Sigmoid colon (tissue), 7 donors: Measurements from ENCODE around the gene RABEP2. TPM values are rescaled to one million over a fixed set of nuclear protein-coding genes. Genes with fewer than 3 reads are reported as not detected.
"Not testable (repeated sequence)": the region's sequence is repeated elsewhere in the genome, so short reads cannot be mapped to it uniquely, and the experiment has no call there.

Source experiments
- DNase-seq: peaks from one replicate; pipeline ENCODE4 v3.0.0-alpha.2; 2019
- H3K27ac ChIP-seq, 4 donors: fragments of 200-600 bp; sonication (generic); one replicate each; pipeline ENCODE4 v1.5.1; 2016 to 2019; ENCODE audit warnings: mild to moderate bottlenecking in 1 of 4
- H3K27me3 ChIP-seq, 3 donors: fragments of 200-600 bp; sonication (generic); one replicate each; pipeline ENCODE4 v1.5.1; 2019; ENCODE audit warnings: mild to moderate bottlenecking in 1 of 3
- H3K36me3 ChIP-seq, 4 donors: fragments of 200-600 bp; sonication (generic); one replicate each; pipeline ENCODE4 v1.5.1; 2016 to 2019
- H3K4me1 ChIP-seq, 4 donors: fragments of 200-600 bp; sonication (generic); one replicate each; pipeline ENCODE4 v1.5.1; 2017 to 2019
- H3K4me3 ChIP-seq, 4 donors: fragments of 200-600 bp; sonication (generic); one replicate each; pipeline ENCODE4 v1.5.1; 2017 to 2019; ENCODE audit warnings: mild to moderate bottlenecking in 2 of 4, moderate library complexity in 1 of 4
- H3K9me3 ChIP-seq, 4 donors: fragments of 200-600 bp in 3 of 4; sonication (generic) in 3 of 4; one replicate each; pipeline versions ENCODE4 v1.5.1 to v1.6.1; 2013 to 2019
- EP300 ChIP-seq, 4 donors: sonication (generic); formaldehyde crosslinking; IDR thresholded peaks; one replicate each; pipeline ENCODE4 v1.6.1; 2017; ENCODE audit warnings: antibody characterized with exemption in 4 of 4
- POLR2A ChIP-seq, 2 donors: fragments of 450-650 bp; IDR thresholded peaks; one replicate each; pipeline ENCODE4 v1.6.1; 2016; ENCODE audit warnings: antibody characterized with exemption in 2 of 2, mild to moderate bottlenecking in 2 of 2, moderate library complexity in 2 of 2
- POLR2AphosphoS5 ChIP-seq, 4 donors: sonication (generic); formaldehyde crosslinking; IDR thresholded peaks; one replicate each; pipeline ENCODE4 v1.6.1; 2017; ENCODE audit warnings: antibody characterized with exemption in 4 of 4
- WGBS, 2 donors: extraction: QIAGEN DNeasy Blood & Tissue Kit; methylation state at CpG; one replicate each; pipeline ENCODE4 v1.1.7; 2013; 5-methylcytosine and 5-hydroxymethylcytosine counted together
- intact Hi-C: fragments of 100-400 bp; cut with DNase I; formaldehyde crosslinking; loops from one replicate; pipeline ENCODE4 v1.15.1; 2023
- polyA plus RNA-seq, 3 donors: library from polyadenylated mRNA; stranded (reverse); fragments of 200-250 nt; gene quantifications; one replicate each; pipeline ENCODE4 v1.2.3, GENCODE V29; 2013
- total RNA-seq, 4 donors: library from RNA; depleted of rRNA; stranded (reverse); fragments of >200 nt; gene quantifications; one replicate each; pipeline ENCODE4 v1.1.0, GENCODE V29; 2016
- TF ChIP-seq, protein P1 (sequence below), 4 experiments: fragments of 450-650 bp in 3 of 4; fragments of 200-600 bp in 1 of 4; IDR thresholded peaks; one replicate each; pipeline ENCODE4 v1.5.1; 2016 to 2019; ENCODE audit warnings: antibody characterized with exemption in 4 of 4, mild to moderate bottlenecking in 3 of 4, moderate library complexity in 2 of 4
- donor health status: healthy with polysubstance abuse.
- donor health status: Bipolar disorder and iron deficiency.
- donor health status: healthy.

RABEP2 gene
- total and polyA plus RNA-seq, 7 donors: 9.9 to 48.7 (median 30.0) TPM

DNA sequence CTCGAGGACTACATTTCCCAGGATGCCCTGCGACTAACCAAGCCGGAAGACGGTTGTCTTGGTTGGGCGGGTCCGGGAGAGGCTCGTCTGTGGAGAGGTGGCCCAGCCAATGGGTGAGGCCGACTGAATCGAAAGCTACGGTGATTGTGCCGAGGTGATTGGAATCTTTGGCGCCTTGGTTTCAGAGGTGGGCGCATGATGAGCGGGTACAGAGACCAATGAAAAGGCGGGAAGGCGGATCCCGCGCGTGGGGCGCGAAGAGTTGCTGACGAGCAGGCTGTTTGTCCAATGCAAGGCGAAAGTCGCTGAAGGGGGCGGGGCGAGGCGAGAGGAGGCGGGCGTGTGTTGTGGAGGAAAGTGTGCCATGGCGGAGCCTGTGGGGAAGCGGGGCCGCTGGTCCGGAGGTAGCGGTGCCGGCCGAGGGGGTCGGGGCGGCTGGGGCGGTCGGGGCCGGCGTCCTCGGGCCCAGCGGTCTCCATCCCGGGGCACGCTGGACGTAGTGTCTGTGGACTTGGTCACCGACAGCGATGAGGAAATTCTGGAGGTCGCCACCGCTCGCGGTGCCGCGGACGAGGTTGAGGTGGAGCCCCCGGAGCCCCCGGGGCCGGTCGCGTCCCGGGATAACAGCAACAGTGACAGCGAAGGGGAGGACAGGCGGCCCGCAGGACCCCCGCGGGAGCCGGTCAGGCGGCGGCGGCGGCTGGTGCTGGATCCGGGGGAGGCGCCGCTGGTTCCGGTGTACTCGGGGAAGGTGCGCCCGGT is 25.8 kb upstream of the RABEP2 start, which contains the start of gene NFATC2IP:
Gene NFATC2IP, plus strand, starts transcription at position 290 of the 762 bp plus-strand sequence. Its CDS starts 75 bp downstream, at position 365.
- Histone ChIP-seq H3K4me1 (peaks cover 0 to 24% (median 19%) of the 10 kb centered on the region in 4 donors), H3K36me3 (peaks cover 0 to 37% (median 15%) of the 10 kb centered on the region in 4 donors), H3K27ac (peak within 1 kb of the TSS; percentile 81 to 92 (median 88)), H3K27me3 (no peaks in the 10 kb centered on the region), H3K4me3 (peak within 1 kb of the TSS; percentile 76 to 100 (median 94)), H3K9me3 (no peaks in the 10 kb centered on the region)
- TF ChIP-seq EP300 (IDR thresholded peaks at IDR 0.05) (no peak), POLR2A (IDR thresholded peaks at IDR 0.05) (no peak), POLR2AphosphoS5 (IDR thresholded peaks at IDR 0.05) (peak in 3 of 4 donors; percentile 15 to 61 (median 37))
- TF ChIP-seq, protein P1, sequence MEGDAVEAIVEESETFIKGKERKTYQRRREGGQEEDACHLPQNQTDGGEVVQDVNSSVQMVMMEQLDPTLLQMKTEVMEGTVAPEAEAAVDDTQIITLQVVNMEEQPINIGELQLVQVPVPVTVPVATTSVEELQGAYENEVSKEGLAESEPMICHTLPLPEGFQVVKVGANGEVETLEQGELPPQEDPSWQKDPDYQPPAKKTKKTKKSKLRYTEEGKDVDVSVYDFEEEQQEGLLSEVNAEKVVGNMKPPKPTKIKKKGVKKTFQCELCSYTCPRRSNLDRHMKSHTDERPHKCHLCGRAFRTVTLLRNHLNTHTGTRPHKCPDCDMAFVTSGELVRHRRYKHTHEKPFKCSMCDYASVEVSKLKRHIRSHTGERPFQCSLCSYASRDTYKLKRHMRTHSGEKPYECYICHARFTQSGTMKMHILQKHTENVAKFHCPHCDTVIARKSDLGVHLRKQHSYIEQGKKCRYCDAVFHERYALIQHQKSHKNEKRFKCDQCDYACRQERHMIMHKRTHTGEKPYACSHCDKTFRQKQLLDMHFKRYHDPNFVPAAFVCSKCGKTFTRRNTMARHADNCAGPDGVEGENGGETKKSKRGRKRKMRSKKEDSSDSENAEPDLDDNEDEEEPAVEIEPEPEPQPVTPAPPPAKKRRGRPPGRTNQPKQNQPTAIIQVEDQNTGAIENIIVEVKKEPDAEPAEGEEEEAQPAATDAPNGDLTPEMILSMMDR (IDR thresholded peaks at IDR 0.05): no peak
- DNase-seq: peak; percentile 100
- WGBS, 2 donors: 1% methylated on average over 79 of the region's 79 CpGs
- intact Hi-C loops: no loop called here

DNA sequence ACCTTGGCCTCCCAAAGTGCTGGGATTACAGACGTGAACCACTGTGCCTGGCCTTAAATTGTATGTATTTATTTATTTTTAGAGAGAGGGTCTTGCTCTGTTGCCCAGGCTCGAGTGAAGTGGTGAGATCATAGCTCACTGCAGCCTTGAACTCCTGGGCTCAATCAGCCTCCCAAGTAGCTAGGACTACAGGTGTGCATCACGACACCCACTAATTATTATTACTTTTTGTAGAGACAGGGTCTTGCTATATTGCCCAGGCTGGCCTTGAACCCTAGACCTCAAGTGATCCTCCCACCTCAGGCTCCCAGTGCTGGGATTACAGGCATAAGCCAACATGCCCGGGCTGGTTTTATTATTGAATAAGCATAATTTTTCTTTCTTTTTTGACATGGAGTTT is 21.6 kb upstream of the RABEP2 start:
- Histone ChIP-seq H3K27me3 (no peaks in the 10 kb centered on the region), H3K27ac (no peak overlapping the region), H3K36me3 (no peaks in the 10 kb centered on the region), H3K4me1 (peaks cover 0 to 19% (median 17%) of the 10 kb centered on the region in 4 donors), H3K4me3 (no peak overlapping the region), H3K9me3 (no peaks in the 10 kb centered on the region)
- DNase-seq: no peak
- intact Hi-C loops: loop anchor here (5.0 kb wide), 1 partner anchor 84 kb away; the partner anchor contains the start of gene SH2B1
- WGBS, 2 donors: 61 to 79% methylated on average over 4 of the region's 4 CpGs
- TF ChIP-seq POLR2A (IDR thresholded peaks at IDR 0.05) (no peak), POLR2AphosphoS5 (IDR thresholded peaks at IDR 0.05) (no peak), EP300 (IDR thresholded peaks at IDR 0.05) (no peak)
- TF ChIP-seq, protein P1 (IDR thresholded peaks at IDR 0.05): no peak

DNA sequence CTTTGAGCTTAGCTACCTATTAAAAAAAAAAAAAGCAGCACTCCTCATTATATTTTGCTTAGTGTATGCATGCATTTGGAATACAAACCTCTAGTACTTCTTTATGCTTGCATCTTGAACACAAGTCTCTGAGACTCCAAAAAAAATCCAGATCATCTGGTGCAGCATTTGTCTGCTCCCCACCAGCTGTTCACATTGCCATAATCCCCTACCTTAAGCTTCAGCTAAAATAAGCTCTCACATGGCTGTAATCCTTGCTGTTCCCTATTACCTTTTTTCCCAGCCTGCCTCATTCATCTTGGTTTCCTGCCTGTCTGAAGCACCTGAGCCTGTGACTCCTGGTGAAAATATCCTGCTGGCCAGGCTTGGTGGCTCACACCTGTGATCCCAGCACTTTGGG is 18.2 kb upstream of the RABEP2 start:
- DNase-seq: no peak
- H3K4me3 ChIP-seq: no peak overlapping the region
- H3K27me3 ChIP-seq: no peaks in the 10 kb centered on the region
- H3K4me1 ChIP-seq: peaks cover 0 to 10% (median 7%) of the 10 kb centered on the region in 4 donors
- H3K27ac ChIP-seq: no peak overlapping the region
- intact Hi-C loops: no loop called here
- H3K36me3 ChIP-seq: no peaks in the 10 kb centered on the region
- TF ChIP-seq POLR2A (IDR thresholded peaks at IDR 0.05) (no peak), EP300 (IDR thresholded peaks at IDR 0.05) (no peak), POLR2AphosphoS5 (IDR thresholded peaks at IDR 0.05) (no peak)
- TF ChIP-seq, protein P1 (IDR thresholded peaks at IDR 0.05): no peak
- H3K9me3 ChIP-seq: no peaks in the 10 kb centered on the region

DNA sequence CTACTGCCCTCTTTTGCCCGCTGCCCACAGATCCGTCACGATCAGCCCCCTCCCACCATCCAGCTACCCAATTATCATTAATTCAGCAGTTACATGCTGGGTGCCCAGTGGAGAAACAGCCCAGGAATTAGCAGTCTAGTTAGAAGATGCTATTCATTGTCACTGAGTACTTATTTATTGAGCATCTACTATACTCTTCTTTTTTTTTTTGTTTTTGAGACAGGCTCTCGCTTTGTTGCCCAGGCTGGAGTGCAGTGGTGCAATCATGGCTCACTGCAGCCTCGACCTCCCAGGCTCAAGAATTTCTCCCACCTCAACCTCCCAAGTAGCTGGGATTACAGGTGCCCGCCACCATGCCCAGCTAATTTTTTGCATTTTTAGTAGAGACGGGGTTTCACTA is 14.8 kb upstream of the RABEP2 start:
- intact Hi-C loops, H3K27me3 ChIP-seq, DNase-seq, H3K36me3 ChIP-seq, H3K27ac ChIP-seq, H3K4me3 ChIP-seq, H3K9me3 ChIP-seq: not testable (repeated sequence)
- peaks cover 0 to 11% (median 3%) of the 10 kb centered on the region in 4 donors for H3K4me1 ChIP-seq
- WGBS, 2 donors: 91 to 92% methylated on average over 7 of the region's 7 CpGs

DNA sequence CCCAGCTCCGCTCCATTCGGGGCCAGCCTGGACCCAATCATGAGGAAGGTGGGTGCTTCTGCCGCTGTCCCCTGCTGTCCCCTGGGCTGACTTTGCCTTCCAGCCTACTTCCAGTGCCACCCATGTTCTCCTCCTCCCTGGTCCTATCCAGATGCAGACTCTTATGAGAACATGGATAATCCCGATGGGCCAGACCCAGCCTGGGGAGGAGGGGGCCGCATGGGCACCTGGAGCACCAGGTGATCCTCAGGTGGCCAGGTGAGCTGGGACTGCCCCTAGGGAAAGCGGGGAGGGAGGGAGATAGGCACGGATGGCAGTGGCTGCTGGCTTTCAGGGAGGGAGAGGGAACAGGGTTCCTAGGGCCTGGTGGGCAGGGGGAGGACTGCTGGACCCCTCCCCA is 13.7 kb upstream of the RABEP2 start:
- intact Hi-C loops: no loop called here
- TF ChIP-seq, protein P1 (IDR thresholded peaks at IDR 0.05): no peak
- 84 to 92% methylated on average over 7 of the region's 7 CpGs for WGBS, 2 donors

More for the DNA sequence above, 13.7 kb upstream of the RABEP2 start:
- Histone ChIP-seq H3K4me1 (peaks cover 0 to 11% (median 3%) of the 10 kb centered on the region in 4 donors), H3K9me3 (no peaks in the 10 kb centered on the region), H3K27ac (no peak overlapping the region), H3K36me3 (no peaks in the 10 kb centered on the region), H3K27me3 (no peaks in the 10 kb centered on the region), H3K4me3 (no peak overlapping the region)
- DNase-seq: no peak
